Bronchial epithelial cell (primary cell): ENCODE results near the gene GSG1L. TPM values are rescaled to one million over a fixed set of nuclear protein-coding genes. Genes with fewer than 3 reads are reported as not detected.
"Not testable (repeated sequence)": the region's sequence is repeated elsewhere in the genome, so short reads cannot be mapped to it uniquely, and the experiment has no call there.

Experiments
- DNase-seq: peaks from one replicate; pipeline ENCODE4 v3.0.0-alpha.2; 2010; ENCODE audit warnings: low read depth
- FAIRE-seq: peaks from 2 replicates; lab custom pipeline; 2011; peaks lifted over from hg19 to GRCh38; lab: Jason Lieb, UNC
- H3K27me3 ChIP-seq: 2 replicates; pipeline ENCODE4 v1.5.1; 2011; ENCODE audit warnings: low read length; ENCODE audit not compliant: control insufficient read depth, insufficient read depth
- H3K36me3 ChIP-seq: 2 replicates; pipeline ENCODE4 v1.5.1; 2011; ENCODE audit warnings: low read length; ENCODE audit not compliant: control insufficient read depth, insufficient read depth
- H3K4me3 ChIP-seq: 2 replicates; pipeline ENCODE4 v1.5.1; 2011; ENCODE audit warnings: mild to moderate bottlenecking, low read depth, low read length, control low read depth
- CTCF ChIP-seq: IDR thresholded peaks from 2 replicates; pipeline ENCODE4 v1.5.1; 2011; ENCODE audit warnings: mild to moderate bottlenecking, moderate library complexity, low read length, control low read depth, inconsistent platforms; ENCODE audit not compliant: insufficient read depth, severe bottlenecking
- total RNA-seq: library from RNA; depleted of rRNA; stranded (reverse); fragments of >200 nt; gene quantifications from 2 replicates; pipeline ENCODE4 v1.2.1, GENCODE V29; 2014

Gene GSG1L
- total RNA-seq, 1 donor from 2014 or later: not detected

GRCh38 chr16:27880287-27880686 is 183.2 kb downstream of the GSG1L start:
- no peak for DNase-seq
- FAIRE-seq: no peak
- no peaks in the 10 kb centered on the region for H3K27me3 ChIP-seq

GRCh38 chr16:27879601-27880247 is 183.8 kb downstream of the GSG1L start:
- FAIRE-seq: no peak
- no peaks in the 10 kb centered on the region for H3K27me3 ChIP-seq
- TF ChIP-seq CTCF: no peak

More at GRCh38 chr16:27880287-27880686, 183.2 kb downstream of the GSG1L start:
- H3K36me3 ChIP-seq: no peaks in the 10 kb centered on the region
- H3K4me3 ChIP-seq: no peak overlapping the region
- no peak for TF ChIP-seq CTCF

GRCh38 chr16:27872627-27873026 is 190.9 kb downstream of the GSG1L start:
- DNase-seq: not testable (repeated sequence)

More at GRCh38 chr16:27879601-27880247, 183.8 kb downstream of the GSG1L start:
- no peaks in the 10 kb centered on the region for H3K36me3 ChIP-seq
- H3K4me3 ChIP-seq: no peak overlapping the region
- no peak for DNase-seq

GRCh38 chr16:27870116-27870798 is 193.3 kb downstream of the GSG1L start:
- no peak for DNase-seq
- TF ChIP-seq CTCF: no peak
- FAIRE-seq: no peak

More at GRCh38 chr16:27872627-27873026, 190.9 kb downstream of the GSG1L start:
- not testable (repeated sequence) for H3K27me3 ChIP-seq, FAIRE-seq, H3K4me3 ChIP-seq, H3K36me3 ChIP-seq

GRCh38 chr16:27869411-27869810 is 194.1 kb downstream of the GSG1L start:
- H3K27me3 ChIP-seq: no peaks in the 10 kb centered on the region
- FAIRE-seq: no peak
- no peaks in the 10 kb centered on the region for H3K36me3 ChIP-seq
- DNase-seq: no peak
- no peak for TF ChIP-seq CTCF
- no peak overlapping the region for H3K4me3 ChIP-seq

More at GRCh38 chr16:27870116-27870798, 193.3 kb downstream of the GSG1L start:
- H3K27me3 ChIP-seq: no peaks in the 10 kb centered on the region
- no peaks in the 10 kb centered on the region for H3K36me3 ChIP-seq
- H3K4me3 ChIP-seq: no peak overlapping the region

- no peak for DNase-seq
- Histone ChIP-seq H3K27me3 (no peaks in the 10 kb centered on the region), H3K4me3 (no peak overlapping the region), H3K36me3 (no peaks in the 10 kb centered on the region)
- TF ChIP-seq CTCF: no peak
- FAIRE-seq: no peak
Measured at GRCh38 chr16:27868180-27868579, 195.3 kb downstream of the GSG1L start.
